ENCODE results near the gene LLGL2. TPM values are rescaled to one million over a fixed set of nuclear protein-coding genes. Genes with fewer than 3 reads are reported as not detected.

The LLGL2 gene
- total RNA-seq, 4 donors from 2014 or later = 0.78 to 7.1 (median 1.4) TPM

GRCh38 chr17:75548813-75549212 is 23.3 kb downstream of the LLGL2 start:
- no peaks in the 10 kb centered on the region for H3K27me3 ChIP-seq
- no peak for DNase-seq
- H3K27ac ChIP-seq = no peak overlapping the region
- H3K4me1 ChIP-seq = peaks cover 0 to 4% of the 10 kb centered on the region in 2 donors
- no peaks in the 10 kb centered on the region for H3K36me3 ChIP-seq
- intact Hi-C loops (cut with DNase I; ENCODE audit: low total_unique reads) = no loop called here
- no peak overlapping the region for H3K4me3 ChIP-seq
- no peak for ATAC-seq
- H3K9me3 ChIP-seq = no peaks in the 10 kb centered on the region
- TF ChIP-seq POLR2A (IDR thresholded peaks at IDR 0.05) = no peak
- TF ChIP-seq, protein P1, sequence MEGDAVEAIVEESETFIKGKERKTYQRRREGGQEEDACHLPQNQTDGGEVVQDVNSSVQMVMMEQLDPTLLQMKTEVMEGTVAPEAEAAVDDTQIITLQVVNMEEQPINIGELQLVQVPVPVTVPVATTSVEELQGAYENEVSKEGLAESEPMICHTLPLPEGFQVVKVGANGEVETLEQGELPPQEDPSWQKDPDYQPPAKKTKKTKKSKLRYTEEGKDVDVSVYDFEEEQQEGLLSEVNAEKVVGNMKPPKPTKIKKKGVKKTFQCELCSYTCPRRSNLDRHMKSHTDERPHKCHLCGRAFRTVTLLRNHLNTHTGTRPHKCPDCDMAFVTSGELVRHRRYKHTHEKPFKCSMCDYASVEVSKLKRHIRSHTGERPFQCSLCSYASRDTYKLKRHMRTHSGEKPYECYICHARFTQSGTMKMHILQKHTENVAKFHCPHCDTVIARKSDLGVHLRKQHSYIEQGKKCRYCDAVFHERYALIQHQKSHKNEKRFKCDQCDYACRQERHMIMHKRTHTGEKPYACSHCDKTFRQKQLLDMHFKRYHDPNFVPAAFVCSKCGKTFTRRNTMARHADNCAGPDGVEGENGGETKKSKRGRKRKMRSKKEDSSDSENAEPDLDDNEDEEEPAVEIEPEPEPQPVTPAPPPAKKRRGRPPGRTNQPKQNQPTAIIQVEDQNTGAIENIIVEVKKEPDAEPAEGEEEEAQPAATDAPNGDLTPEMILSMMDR (IDR thresholded peaks at IDR 0.05 in 4 of 5, conservative IDR thresholded peaks at IDR 0.05 in 1 of 5) = no peak
- in situ Hi-C loops (cut with MboI; ENCODE audit: low sequenced_read_pairs in 4 of 4) = loop anchor here in 3 of 4 donors (25.0 kb wide), 1 partner anchor 237 kb away; no protein-coding TSS in a partner anchor

DNA sequence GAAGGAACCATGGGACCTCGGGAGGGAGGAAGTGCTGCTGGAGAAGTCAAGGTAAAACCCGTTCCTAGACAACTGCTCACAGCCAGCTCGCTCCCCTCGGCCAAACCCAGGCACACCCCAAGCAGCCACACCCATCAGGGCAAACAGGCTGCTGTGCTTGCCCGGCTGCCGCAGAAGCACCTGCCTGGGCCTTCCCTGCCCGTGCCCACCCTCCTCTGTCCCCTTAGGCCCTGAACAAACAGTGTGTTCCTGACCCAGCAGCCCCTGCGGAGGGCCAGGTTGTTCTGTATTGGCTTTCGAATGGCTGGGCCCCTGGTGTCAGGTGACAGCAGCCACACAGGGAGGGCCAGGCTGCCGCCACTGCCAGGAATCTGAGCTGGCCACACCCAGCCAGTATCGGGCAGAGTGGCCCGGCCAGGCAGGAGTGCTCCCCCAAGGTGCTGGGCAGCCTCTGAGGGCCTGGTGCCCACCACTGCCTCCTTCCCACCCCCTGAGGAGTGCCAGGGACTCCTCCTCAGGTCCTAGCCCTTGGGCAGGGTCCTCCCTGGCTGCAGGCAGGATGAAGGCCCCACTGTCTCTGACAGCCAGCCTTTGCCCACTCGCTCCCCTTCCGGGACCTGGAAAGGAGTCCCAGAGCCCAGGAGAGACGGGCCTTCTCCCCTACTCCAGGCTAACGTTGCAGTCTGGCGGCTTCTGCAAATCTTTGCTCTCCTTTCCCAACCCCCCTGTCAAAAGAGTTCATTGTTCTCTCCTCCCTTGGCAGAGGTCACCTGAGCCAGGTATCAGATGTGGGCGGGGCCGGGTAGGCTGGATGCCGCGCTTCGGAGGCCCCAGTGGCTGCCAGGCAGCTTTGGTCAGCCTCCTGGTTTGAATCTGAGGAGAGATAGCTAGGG is 24.0 kb downstream of the LLGL2 start:
- ATAC-seq (peak in 1 of 2 donors; percentile 53), DNase-seq (peak in 1 of 2 donors; percentile 21)
- Histone ChIP-seq H3K4me1 (peaks cover 0 to 4% of the 10 kb centered on the region in 2 donors), H3K36me3 (no peaks in the 10 kb centered on the region), H3K4me3 (no peak overlapping the region), H3K27me3 (no peaks in the 10 kb centered on the region), H3K27ac (peak overlapping the region in 1 of 4 donors; percentile 20), H3K9me3 (no peaks in the 10 kb centered on the region)
- intact Hi-C loops (cut with DNase I; ENCODE audit: low total_unique reads) (no loop called here), in situ Hi-C loops (cut with MboI; ENCODE audit: low sequenced_read_pairs in 4 of 4) (loop anchor here in 3 of 4 donors (25.0 kb wide), 1 partner anchor 237 kb away; no protein-coding TSS in a partner anchor)
- TF ChIP-seq, protein P1 (IDR thresholded peaks at IDR 0.05 in 4 of 5, conservative IDR thresholded peaks at IDR 0.05 in 1 of 5) = no peak
- TF ChIP-seq POLR2A (IDR thresholded peaks at IDR 0.05) = no peak

DNA sequence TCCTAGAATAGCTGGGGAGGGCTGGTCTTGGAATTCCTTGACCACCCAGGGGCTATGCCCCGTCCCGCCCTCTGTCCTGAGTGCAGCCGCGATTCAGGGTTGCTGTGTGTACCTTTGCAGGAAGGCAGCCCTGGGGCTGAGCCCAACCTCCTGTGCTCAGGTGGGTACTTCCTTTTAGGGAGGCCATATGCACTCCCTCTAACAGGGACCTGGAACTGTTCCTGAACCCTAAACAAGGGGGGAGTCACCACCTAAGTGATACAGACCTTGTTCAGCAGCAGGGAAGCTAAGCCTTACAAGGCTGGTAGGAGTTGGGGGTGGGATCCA is 24.6 kb downstream of the LLGL2 start:
- intact Hi-C loops (cut with DNase I; ENCODE audit: low total_unique reads) (no loop called here), in situ Hi-C loops (cut with MboI; ENCODE audit: low sequenced_read_pairs in 4 of 4) (no loop called here)
- Histone ChIP-seq H3K4me3 (no peak overlapping the region), H3K9me3 (no peaks in the 10 kb centered on the region), H3K36me3 (no peaks in the 10 kb centered on the region), H3K4me1 (peaks cover 0 to 4% of the 10 kb centered on the region in 2 donors), H3K27me3 (no peaks in the 10 kb centered on the region), H3K27ac (no peak overlapping the region)
- ATAC-seq (no peak), DNase-seq (no peak)
- TF ChIP-seq, protein P1 (IDR thresholded peaks at IDR 0.05 in 4 of 5, conservative IDR thresholded peaks at IDR 0.05 in 1 of 5) = no peak
- no peak for TF ChIP-seq POLR2A (IDR thresholded peaks at IDR 0.05)

GRCh38 chr17:75551266-75551665 is 25.8 kb downstream of the LLGL2 start:
- Histone ChIP-seq H3K9me3 (no peaks in the 10 kb centered on the region), H3K36me3 (no peaks in the 10 kb centered on the region), H3K27me3 (no peaks in the 10 kb centered on the region), H3K4me3 (no peak overlapping the region), H3K4me1 (peaks cover 0 to 4% of the 10 kb centered on the region in 2 donors), H3K27ac (no peak overlapping the region)
- intact Hi-C loops (cut with DNase I; ENCODE audit: low total_unique reads) = no loop called here
- TF ChIP-seq, protein P1 (IDR thresholded peaks at IDR 0.05 in 4 of 5, conservative IDR thresholded peaks at IDR 0.05 in 1 of 5) = no peak
- TF ChIP-seq POLR2A (IDR thresholded peaks at IDR 0.05) = no peak
- in situ Hi-C loops (cut with MboI; ENCODE audit: low sequenced_read_pairs in 4 of 4) = no loop called here
- ATAC-seq (no peak), DNase-seq (no peak)
